Keratinocyte (primary cell): ENCODE results near the gene METTL9. TPM values are rescaled to one million over a fixed set of nuclear protein-coding genes. Genes with fewer than 3 reads are reported as not detected.
"Not testable (repeated sequence)": the region's sequence is repeated elsewhere in the genome, so short reads cannot be mapped to it uniquely, and the experiment has no call there.

ENCODE experiments used
- DNase-seq: peaks from one replicate; pipeline ENCODE4 v3.0.0-alpha.2; 2011; ENCODE audit warnings: low read depth, missing footprints, low spot score
- FAIRE-seq: peaks from 2 replicates; lab custom pipeline; 2011; peaks lifted over from hg19 to GRCh38; lab: Jason Lieb, UNC
- H2AFZ ChIP-seq: 2 replicates; pipeline ENCODE4 v1.6.0; 2012; ENCODE audit warnings: low read length, control low read depth, inconsistent platforms; ENCODE audit not compliant: control insufficient read depth
- H3K27ac ChIP-seq: 2 replicates; pipeline ENCODE4 v1.5.1; 2011; ENCODE audit warnings: low read length; ENCODE audit not compliant: control insufficient read depth, insufficient read depth
- H3K27me3 ChIP-seq: 3 replicates; pipeline ENCODE4 v1.6.0; 2011; ENCODE audit warnings: low read length; ENCODE audit not compliant: control insufficient read depth, insufficient read depth; ENCODE audit errors: extremely low read depth
- H3K36me3 ChIP-seq, 2 experiments: 2 replicates in 1 of 2; 3 replicates in 1 of 2; pipeline ENCODE4 v1.5.1; 2011; ENCODE audit warnings: low read length in 2 of 2, mild to moderate bottlenecking in 1 of 2; ENCODE audit not compliant: control insufficient read depth in 2 of 2, insufficient read depth in 2 of 2; ENCODE audit errors: extremely low read depth in 1 of 2
- H3K4me1 ChIP-seq: 3 replicates; pipeline ENCODE4 v1.5.1; 2011; ENCODE audit warnings: low read length; ENCODE audit not compliant: control insufficient read depth, insufficient read depth; ENCODE audit errors: extremely low read depth
- H3K4me2 ChIP-seq: 3 replicates; pipeline ENCODE4 v1.6.0; 2011; ENCODE audit warnings: low read depth, low read length; ENCODE audit not compliant: control insufficient read depth, insufficient read depth; ENCODE audit errors: extremely low read depth
- H3K4me3 ChIP-seq, 3 experiments: fragments of 200-600 bp in 1 of 3; sonication (generic) in 1 of 3; 2 replicates in 2 of 3; 3 replicates in 1 of 3; pipeline ENCODE4 v1.5.1; 2011 to 2016; ENCODE audit warnings: low read length in 3 of 3, mild to moderate bottlenecking in 3 of 3, control low read depth in 2 of 3, inconsistent platforms in 1 of 3, low read depth in 1 of 3, mixed read lengths in 1 of 3, mixed run types in 1 of 3, moderate library complexity in 1 of 3; ENCODE audit not compliant: control insufficient read depth in 2 of 3, insufficient read depth in 2 of 3; ENCODE audit errors: extremely low read depth in 1 of 3
- H3K79me2 ChIP-seq: 2 replicates; pipeline ENCODE4 v1.6.0; 2012; ENCODE audit warnings: low read length; ENCODE audit not compliant: control insufficient read depth, insufficient read depth
- H3K9ac ChIP-seq: 3 replicates; pipeline ENCODE4 v1.6.0; 2011; ENCODE audit warnings: low read length; ENCODE audit not compliant: control insufficient read depth, insufficient read depth; ENCODE audit errors: extremely low read depth
- H3K9me1 ChIP-seq: 3 replicates; pipeline ENCODE4 v1.6.0; 2011; ENCODE audit warnings: low read length; ENCODE audit not compliant: control insufficient read depth, insufficient read depth; ENCODE audit errors: extremely low read depth
- H3K9me3 ChIP-seq: 2 replicates; pipeline ENCODE4 v1.5.1; 2012; ENCODE audit warnings: low read depth, low read length; ENCODE audit not compliant: control insufficient read depth
- H4K20me1 ChIP-seq: 3 replicates; pipeline ENCODE4 v1.6.0; 2011; ENCODE audit warnings: low read length; ENCODE audit not compliant: control insufficient read depth, insufficient read depth; ENCODE audit errors: extremely low read depth
- EZH2 ChIP-seq: IDR thresholded peaks from one replicate; pipeline ENCODE4 v1.6.1; 2012; ENCODE audit warnings: inconsistent platforms, mild to moderate bottlenecking, low read length, moderate library complexity
- dilution Hi-C: fragments of 300-500 bp; cut with MboI; formaldehyde crosslinking; loops from one replicate; pipeline ENCODE4 v1.7.0; 2020; ENCODE audit warnings: low sequenced_read_pairs; ENCODE audit not compliant: extremely low pct_ligation_motif_present
- polyA plus RNA-seq, 5 experiments: library from polyadenylated mRNA; depleted of rRNA in 3 of 5; stranded (reverse) in 3 of 5; stranded (forward) in 1 of 5; unstranded in 1 of 5; fragments of >200 nt; gene quantifications; 1 replicate in 1 of 5; 2 replicates in 3 of 5; 3 replicates in 1 of 5; pipeline versions ENCODE4 v1.2.1 to v1.2.3, GENCODE V29; 2011 to 2012; ENCODE audit warnings: missing spikeins in 2 of 5, low read depth in 1 of 5, low replicate concordance in 1 of 5
- TF ChIP-seq, protein P1 (sequence below), 3 experiments: IDR thresholded peaks in 1 of 3; conservative IDR thresholded peaks in 1 of 3; optimal IDR thresholded peaks in 1 of 3; 2 replicates in 2 of 3; 3 replicates in 1 of 3; pipeline versions ENCODE3 to v1.5.1; 2011; ENCODE audit warnings: low read length in 3 of 3, mild to moderate bottlenecking in 3 of 3, moderate library complexity in 2 of 3, control low read depth in 1 of 3, inconsistent platforms in 1 of 3; ENCODE audit not compliant: insufficient read depth in 2 of 3; ENCODE audit errors: extremely low read depth in 1 of 3

METTL9 gene
- polyA plus RNA-seq, 1 donor (not counting 4 experiments of a cell fraction or from before 2014, with no cell fraction given), result 108 TPM

DNA sequence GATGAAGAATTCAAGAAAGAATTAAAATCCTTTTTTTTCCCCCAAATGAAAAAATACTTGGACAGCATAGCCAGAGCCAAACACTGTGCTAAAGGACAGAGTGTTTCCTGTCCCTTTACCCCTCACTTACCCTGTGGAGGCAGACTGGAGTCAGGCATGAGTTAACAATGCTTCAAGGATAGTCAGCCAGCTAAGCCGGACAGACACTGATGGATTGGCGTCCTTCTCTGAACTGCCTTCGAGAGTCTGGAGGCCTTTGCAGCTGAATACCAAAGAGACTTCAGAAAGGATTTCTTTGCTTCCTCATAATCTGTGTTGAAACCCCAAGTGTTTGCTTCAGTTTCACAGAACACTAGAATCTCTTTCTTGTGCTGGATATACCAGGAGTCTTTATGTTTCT lies 4.6 kb downstream of the METTL9 start:
- H3K4me1 ChIP-seq, result peaks cover 17% of the 10 kb centered on the region
- DNase-seq (no peak), FAIRE-seq (peak; percentile 23)
- H3K79me2 ChIP-seq, result peaks cover 90% of the 10 kb centered on the region
- dilution Hi-C loops, result no loop called here
- TF ChIP-seq, protein P1, sequence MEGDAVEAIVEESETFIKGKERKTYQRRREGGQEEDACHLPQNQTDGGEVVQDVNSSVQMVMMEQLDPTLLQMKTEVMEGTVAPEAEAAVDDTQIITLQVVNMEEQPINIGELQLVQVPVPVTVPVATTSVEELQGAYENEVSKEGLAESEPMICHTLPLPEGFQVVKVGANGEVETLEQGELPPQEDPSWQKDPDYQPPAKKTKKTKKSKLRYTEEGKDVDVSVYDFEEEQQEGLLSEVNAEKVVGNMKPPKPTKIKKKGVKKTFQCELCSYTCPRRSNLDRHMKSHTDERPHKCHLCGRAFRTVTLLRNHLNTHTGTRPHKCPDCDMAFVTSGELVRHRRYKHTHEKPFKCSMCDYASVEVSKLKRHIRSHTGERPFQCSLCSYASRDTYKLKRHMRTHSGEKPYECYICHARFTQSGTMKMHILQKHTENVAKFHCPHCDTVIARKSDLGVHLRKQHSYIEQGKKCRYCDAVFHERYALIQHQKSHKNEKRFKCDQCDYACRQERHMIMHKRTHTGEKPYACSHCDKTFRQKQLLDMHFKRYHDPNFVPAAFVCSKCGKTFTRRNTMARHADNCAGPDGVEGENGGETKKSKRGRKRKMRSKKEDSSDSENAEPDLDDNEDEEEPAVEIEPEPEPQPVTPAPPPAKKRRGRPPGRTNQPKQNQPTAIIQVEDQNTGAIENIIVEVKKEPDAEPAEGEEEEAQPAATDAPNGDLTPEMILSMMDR (optimal IDR thresholded peaks at IDR 0.05 in 1 of 3, IDR thresholded peaks at IDR 0.05 in 1 of 3, conservative IDR thresholded peaks at IDR 0.05 in 1 of 3; ENCODE audit: extremely low read depth in 1 of 3, insufficient read depth in 2 of 3, low read length in 3 of 3), result peak in 1 of 3 experiments; percentile 14
- no peak for TF ChIP-seq EZH2
- no peaks in the 10 kb centered on the region for H3K36me3 ChIP-seq
- H3K9ac ChIP-seq, result no peak overlapping the region
- H3K9me3 ChIP-seq, result no peaks in the 10 kb centered on the region
- no peaks in the 10 kb centered on the region for H3K27me3 ChIP-seq
- H4K20me1 ChIP-seq, result peaks cover 6% of the 10 kb centered on the region
- H3K4me2 ChIP-seq, result no peak overlapping the region
- H3K9me1 ChIP-seq, result peaks cover 2% of the 10 kb centered on the region
- no peak overlapping the region for H2AFZ ChIP-seq
- H3K4me3 ChIP-seq, result no peak overlapping the region
- H3K27ac ChIP-seq, result no peak overlapping the region

DNA sequence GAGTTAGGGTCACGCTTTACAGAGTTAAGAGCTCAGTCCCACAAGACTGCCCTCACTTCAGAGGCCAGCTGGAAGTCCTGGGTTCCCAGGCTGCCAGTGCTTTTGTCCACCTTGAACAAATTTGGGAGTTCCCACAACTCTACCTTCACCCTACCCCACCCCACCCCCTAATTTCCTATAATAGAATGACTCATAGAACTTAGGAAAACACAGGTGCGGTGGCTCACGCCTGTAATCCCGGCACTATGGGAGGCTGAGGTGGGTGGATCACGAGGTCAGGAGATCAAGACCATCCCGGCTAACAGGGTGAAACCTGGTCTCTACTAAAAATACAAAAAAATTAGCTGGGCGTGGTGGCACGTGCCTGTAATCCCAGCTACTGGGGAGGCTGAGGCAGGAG lies 6.5 kb downstream of the METTL9 start:
- dilution Hi-C loops, H3K4me3 ChIP-seq, H3K27me3 ChIP-seq, H3K9me3 ChIP-seq, H3K9me1 ChIP-seq, H3K27ac ChIP-seq, H3K4me2 ChIP-seq, H3K36me3 ChIP-seq, FAIRE-seq, H3K9ac ChIP-seq, DNase-seq, H2AFZ ChIP-seq, H4K20me1 ChIP-seq: not testable (repeated sequence)
- Histone ChIP-seq H3K79me2 (peaks cover 99% of the 10 kb centered on the region), H3K4me1 (peaks cover 13% of the 10 kb centered on the region)

DNA sequence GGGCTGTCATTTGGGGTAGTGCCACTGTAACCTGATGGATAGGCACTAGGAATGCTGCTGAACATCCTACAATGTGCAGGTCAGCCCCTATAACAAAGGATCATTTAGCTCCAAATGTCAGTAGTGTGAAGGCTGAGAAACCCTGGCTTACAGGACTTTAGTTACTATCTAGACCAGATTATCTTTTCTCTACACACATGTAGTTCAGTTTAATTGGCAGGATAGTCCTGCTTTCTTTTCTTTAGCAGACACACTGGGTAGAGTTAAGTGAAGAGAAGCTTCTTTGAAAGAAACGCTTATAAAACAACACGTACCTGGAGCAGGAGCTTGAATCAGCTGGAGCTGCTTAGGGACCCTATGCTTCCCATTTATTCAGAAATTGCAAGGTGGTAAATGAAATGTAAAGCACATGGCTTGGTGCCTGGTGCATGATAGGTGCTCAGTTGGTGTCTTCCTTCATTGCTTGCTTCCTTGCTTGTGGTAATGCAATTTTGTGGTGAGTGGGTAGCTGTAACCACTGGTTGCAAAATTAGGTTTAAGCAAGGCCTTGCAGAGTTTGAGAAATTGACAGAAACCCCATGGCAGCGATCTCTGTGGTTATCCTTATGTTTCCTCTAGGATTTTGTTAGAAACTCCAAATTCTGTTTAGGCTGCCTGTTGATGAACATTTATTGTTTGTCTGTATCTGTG lies 9.4 kb downstream of the METTL9 start:
- dilution Hi-C loops, result no loop called here
- H3K9me1 ChIP-seq, result peaks cover 8% of the 10 kb centered on the region
- H3K4me3 ChIP-seq, result no peak overlapping the region
- DNase-seq (no peak), FAIRE-seq (no peak)
- no peak overlapping the region for H3K4me2 ChIP-seq
- H3K9me3 ChIP-seq, result no peaks in the 10 kb centered on the region
- TF ChIP-seq, protein P1 (optimal IDR thresholded peaks at IDR 0.05 in 1 of 3, IDR thresholded peaks at IDR 0.05 in 1 of 3, conservative IDR thresholded peaks at IDR 0.05 in 1 of 3; ENCODE audit: extremely low read depth in 1 of 3, insufficient read depth in 2 of 3, low read length in 3 of 3), result no peak
- TF ChIP-seq EZH2, result no peak
- peaks cover 93% of the 10 kb centered on the region for H3K79me2 ChIP-seq
- no peak overlapping the region for H3K27ac ChIP-seq
- H2AFZ ChIP-seq, result no peak overlapping the region
- peaks cover 14% of the 10 kb centered on the region for H3K4me1 ChIP-seq
- no peaks in the 10 kb centered on the region for H3K36me3 ChIP-seq
- H3K9ac ChIP-seq, result no peak overlapping the region
- peaks cover 6% of the 10 kb centered on the region for H4K20me1 ChIP-seq
- H3K27me3 ChIP-seq, result no peaks in the 10 kb centered on the region
